Activated naive CD4-positive, alpha-beta T cell treated with anti-CD3 and anti-CD28 coated beads, Interleukin-2, amount 50 U/mL, for 24 hours (primary cell): Measurements from ENCODE around the gene GRIK2.

Experiments used
- H3K27ac Mint-ChIP-seq: one replicate; pipeline ENCODE4 v1.8.0; 2021; ENCODE audit warnings: mild to moderate bottlenecking, mixed read lengths
- H3K27me3 Mint-ChIP-seq: one replicate; pipeline ENCODE4 v1.8.0; 2021; ENCODE audit warnings: mixed read lengths
- H3K36me3 Mint-ChIP-seq: one replicate; pipeline ENCODE4 v1.8.0; 2021; ENCODE audit warnings: mixed read lengths
- H3K4me1 Mint-ChIP-seq: one replicate; pipeline ENCODE4 v1.8.0; 2021; ENCODE audit warnings: mixed read lengths
- H3K4me3 Mint-ChIP-seq: one replicate; pipeline ENCODE4 v1.8.0; 2021; ENCODE audit warnings: mild to moderate bottlenecking, mixed read lengths
- H3K9me3 Mint-ChIP-seq: one replicate; pipeline ENCODE4 v1.8.0; 2021; ENCODE audit warnings: mixed read lengths

Gene GRIK2

GRCh38 chr6:102115911-102116310 is 722.4 kb downstream of the GRIK2 start:
- Mint-ChIP-seq H3K27me3 (no peaks in the 10 kb centered on the region), H3K27ac (no peak overlapping the region), H3K4me1 (no peaks in the 10 kb centered on the region)

GRCh38 chr6:102118034-102118433 is 724.5 kb downstream of the GRIK2 start:
- no peaks in the 10 kb centered on the region for H3K36me3 Mint-ChIP-seq

More at GRCh38 chr6:102115911-102116310, 722.4 kb downstream of the GRIK2 start:
- Mint-ChIP-seq H3K4me3 (no peak overlapping the region), H3K36me3 (no peaks in the 10 kb centered on the region), H3K9me3 (peaks cover 15% of the 10 kb centered on the region)

More at GRCh38 chr6:102118034-102118433, 724.5 kb downstream of the GRIK2 start:
- no peak overlapping the region for H3K27ac Mint-ChIP-seq
- no peaks in the 10 kb centered on the region for H3K27me3 Mint-ChIP-seq
- no peak overlapping the region for H3K4me3 Mint-ChIP-seq
- H3K9me3 Mint-ChIP-seq: peaks cover 14% of the 10 kb centered on the region
- H3K4me1 Mint-ChIP-seq: no peaks in the 10 kb centered on the region
